Gastrocnemius medialis (tissue), 4 donors: Measurements from ENCODE around the gene THRAP3.

Experiments used
- POLR2A ChIP-seq, 2 donors: fragments of 450-650 bp; IDR thresholded peaks; one replicate each; pipeline ENCODE4 v1.6.1; 2017; ENCODE audit warnings: antibody characterized with exemption in 2 of 2, mild to moderate bottlenecking in 2 of 2, moderate library complexity in 2 of 2
- TF ChIP-seq, protein P1 (sequence below), 5 experiments: fragments of 450-650 bp in 3 of 5; fragments of 200-600 bp in 2 of 5; sonication (generic) in 2 of 5; IDR thresholded peaks in 4 of 5; conservative IDR thresholded peaks in 1 of 5; 1 replicate in 4 of 5; 2 replicates in 1 of 5; pipeline ENCODE4 v1.5.1; 2016 to 2019; ENCODE audit warnings: antibody characterized with exemption in 5 of 5, mild to moderate bottlenecking in 3 of 5, moderate library complexity in 3 of 5

DNA sequence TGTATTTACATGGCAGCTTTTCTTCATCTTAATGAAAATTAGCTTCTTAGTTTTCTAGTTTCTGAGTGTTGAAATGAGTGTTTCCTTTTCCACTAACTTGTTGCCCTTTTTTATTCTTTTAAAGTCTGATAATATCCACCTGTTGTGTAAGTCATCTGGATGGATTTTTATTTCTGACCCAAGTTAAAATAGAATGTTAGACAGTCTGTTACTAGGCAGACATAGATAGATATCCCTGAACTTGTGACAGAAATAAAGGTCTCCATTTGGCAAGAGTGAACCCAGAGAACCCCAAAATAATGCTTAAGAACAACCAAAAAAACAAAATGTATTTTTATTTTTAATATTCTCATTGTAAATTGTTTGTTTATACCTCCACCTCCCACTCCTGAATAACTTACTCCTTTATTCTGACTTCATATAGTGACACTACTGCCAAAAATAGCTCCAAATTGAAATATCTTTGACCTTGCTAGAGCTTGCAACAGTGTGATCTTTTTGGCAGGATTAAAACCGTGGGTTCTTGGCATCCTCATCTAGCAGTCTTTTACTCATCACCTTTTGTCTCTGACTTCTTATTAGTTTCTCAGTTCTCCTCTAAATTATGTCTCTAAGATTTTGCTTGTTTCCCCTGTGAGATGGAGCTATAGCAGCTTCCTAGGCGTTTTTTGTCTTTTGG is 55.0 kb downstream of the THRAP3 start:
- TF ChIP-seq, protein P1, sequence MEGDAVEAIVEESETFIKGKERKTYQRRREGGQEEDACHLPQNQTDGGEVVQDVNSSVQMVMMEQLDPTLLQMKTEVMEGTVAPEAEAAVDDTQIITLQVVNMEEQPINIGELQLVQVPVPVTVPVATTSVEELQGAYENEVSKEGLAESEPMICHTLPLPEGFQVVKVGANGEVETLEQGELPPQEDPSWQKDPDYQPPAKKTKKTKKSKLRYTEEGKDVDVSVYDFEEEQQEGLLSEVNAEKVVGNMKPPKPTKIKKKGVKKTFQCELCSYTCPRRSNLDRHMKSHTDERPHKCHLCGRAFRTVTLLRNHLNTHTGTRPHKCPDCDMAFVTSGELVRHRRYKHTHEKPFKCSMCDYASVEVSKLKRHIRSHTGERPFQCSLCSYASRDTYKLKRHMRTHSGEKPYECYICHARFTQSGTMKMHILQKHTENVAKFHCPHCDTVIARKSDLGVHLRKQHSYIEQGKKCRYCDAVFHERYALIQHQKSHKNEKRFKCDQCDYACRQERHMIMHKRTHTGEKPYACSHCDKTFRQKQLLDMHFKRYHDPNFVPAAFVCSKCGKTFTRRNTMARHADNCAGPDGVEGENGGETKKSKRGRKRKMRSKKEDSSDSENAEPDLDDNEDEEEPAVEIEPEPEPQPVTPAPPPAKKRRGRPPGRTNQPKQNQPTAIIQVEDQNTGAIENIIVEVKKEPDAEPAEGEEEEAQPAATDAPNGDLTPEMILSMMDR (IDR thresholded peaks at IDR 0.05 in 4 of 5, conservative IDR thresholded peaks at IDR 0.05 in 1 of 5), result no peak
- no peak for TF ChIP-seq POLR2A (IDR thresholded peaks at IDR 0.05)
